COR-L47 (cell line): ENCODE data around the gene MELTF.
"Not testable (repeated sequence)": the region's sequence is repeated elsewhere in the genome, so short reads cannot be mapped to it uniquely, and the experiment has no call there.

Experiments used
- DNase-seq: peaks from one replicate; lab custom pipeline; 2025; lab: John Stamatoyannopoulos, UW

Gene MELTF

GRCh38 chr3:197029511-197030167 lies at the start of gene MELTF:
TSS of gene MELTF (minus strand) at chr3:197029817. CDS start at chr3:197029702, 115 bp downstream.
- no peak for DNase-seq

- no peak for DNase-seq
These were observed 46.8 kb upstream of the MELTF start for GRCh38 chr3:197076415-197076814.

- no peak for DNase-seq
These were observed 38.5 kb upstream of the MELTF start for GRCh38 chr3:197068077-197068476.

- DNase-seq, result no peak
These were observed 35.2 kb upstream of the MELTF start for GRCh38 chr3:197064771-197065170.

- DNase-seq, result no peak
These were observed 32.8 kb upstream of the MELTF start for GRCh38 chr3:197062446-197062845.

- DNase-seq, result not testable (repeated sequence)
These were observed 22.0 kb upstream of the MELTF start for GRCh38 chr3:197051637-197052036.

GRCh38 chr3:197050511-197050910 lies 20.9 kb upstream of the MELTF start:
- DNase-seq, result no peak

- DNase-seq, result no peak
These were observed 12.9 kb upstream of the MELTF start for GRCh38 chr3:197042539-197042938.

- no peak for DNase-seq
These were observed 12.4 kb upstream of the MELTF start for GRCh38 chr3:197041875-197042488.

- no peak for DNase-seq
These were observed 11.0 kb upstream of the MELTF start for GRCh38 chr3:197040658-197041057.

- no peak for DNase-seq
These were observed 9.3 kb upstream of the MELTF start for GRCh38 chr3:197038679-197039462.

- no peak for DNase-seq
These were observed 6.0 kb upstream of the MELTF start for GRCh38 chr3:197035577-197035976.

GRCh38 chr3:197034778-197035177 lies 5.2 kb upstream of the MELTF start:
- not testable (repeated sequence) for DNase-seq

- DNase-seq, result not testable (repeated sequence)
These were observed 4.1 kb upstream of the MELTF start for GRCh38 chr3:197033764-197034163.

- no peak for DNase-seq
These were observed 2.0 kb upstream of the MELTF start for GRCh38 chr3:197031315-197032285.

GRCh38 chr3:197030379-197031314 lies 1.0 kb upstream of the MELTF start:
- DNase-seq, result no peak

- DNase-seq, result no peak
These were observed 698 bp downstream of the MELTF start for GRCh38 chr3:197028728-197029510.

- DNase-seq, result no peak
These were observed 1.5 kb downstream of the MELTF start for GRCh38 chr3:197027896-197028727.
